ENCODE results near the gene GSDME. TPM values are rescaled to one million over a fixed set of nuclear protein-coding genes. Genes with fewer than 3 reads are reported as not detected.
A peak's percentile ranks its signal among the peaks of the same experiment; 100 is the strongest.

The GSDME gene
- total RNA-seq, 1 donor from 2014 or later, result 8.2 TPM

DNA sequence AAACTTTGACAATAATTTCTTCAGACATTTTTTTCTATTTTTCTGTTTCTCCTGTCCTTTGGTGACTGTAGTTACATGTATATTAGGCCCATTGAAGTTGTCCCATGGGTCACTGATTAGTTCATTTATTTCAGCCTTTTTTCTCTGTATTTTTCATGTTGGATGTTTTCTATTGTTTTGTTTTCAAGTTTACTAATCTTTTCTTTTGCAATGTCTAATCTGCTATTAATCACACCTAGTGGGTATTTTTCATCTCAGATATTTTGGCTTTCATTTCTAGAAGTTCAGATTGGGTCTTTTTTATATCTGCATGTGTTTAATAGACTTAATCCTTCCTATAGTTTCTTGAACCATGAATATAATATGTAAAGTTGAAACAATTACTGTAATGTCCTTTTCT, 99.3 kb downstream of the GSDME start:
- intact Hi-C loops (cut with DNase I), result no loop called here
- no peak overlapping the region for H3K27ac ChIP-seq
- ATAC-seq (no peak), DNase-seq (no peak)
- H3K27me3 ChIP-seq (ENCODE audit: low read depth), result no peaks in the 10 kb centered on the region
- H3K4me3 ChIP-seq, result no peak overlapping the region
- H3K9me3 ChIP-seq, result no peaks in the 10 kb centered on the region
- no peaks in the 10 kb centered on the region for H3K4me1 ChIP-seq
- TF ChIP-seq CTCF (IDR thresholded peaks at IDR 0.05), result no peak
- H3K36me3 ChIP-seq, result no peaks in the 10 kb centered on the region

- H3K9me3 ChIP-seq, result no peaks in the 10 kb centered on the region
- DNase-seq, result no peak
- H3K36me3 ChIP-seq, result no peaks in the 10 kb centered on the region
- H3K4me3 ChIP-seq, result no peak overlapping the region
- no peak overlapping the region for H3K27ac ChIP-seq
- H3K4me1 ChIP-seq, result no peaks in the 10 kb centered on the region
- ATAC-seq, result no peak
- no peak for TF ChIP-seq CTCF (IDR thresholded peaks at IDR 0.05)
- H3K27me3 ChIP-seq (ENCODE audit: low read depth), result no peaks in the 10 kb centered on the region
- intact Hi-C loops (cut with DNase I), result no loop called here
Observed at GRCh38 chr7:24656608-24657007, 100.7 kb downstream of the GSDME start.

DNA sequence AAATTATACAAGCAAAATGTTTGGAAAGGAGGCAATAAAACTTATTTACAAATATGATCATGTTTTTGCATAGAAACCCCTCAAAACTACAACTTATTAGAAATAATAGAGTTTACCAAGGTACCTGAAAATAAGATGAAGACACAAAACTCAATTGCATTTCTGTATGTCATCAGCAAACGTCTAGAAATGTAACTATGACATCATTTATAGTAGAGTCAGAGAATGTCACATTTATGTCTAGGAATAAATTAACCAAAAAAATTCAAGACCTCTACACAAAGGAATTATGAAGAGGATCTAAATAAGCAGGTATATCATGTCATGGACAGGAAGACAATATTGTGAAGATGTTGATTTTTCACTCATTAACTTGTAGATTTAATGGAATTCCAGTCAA, 103.0 kb downstream of the GSDME start:
- intact Hi-C loops (cut with DNase I), result no loop called here
- TF ChIP-seq CTCF (IDR thresholded peaks at IDR 0.05), result no peak
- DNase-seq (no peak), ATAC-seq (no peak)
- H3K4me3 ChIP-seq, result no peak overlapping the region
- H3K27ac ChIP-seq, result no peak overlapping the region
- H3K36me3 ChIP-seq, result no peaks in the 10 kb centered on the region
- no peaks in the 10 kb centered on the region for H3K27me3 ChIP-seq (ENCODE audit: low read depth)
- no peaks in the 10 kb centered on the region for H3K9me3 ChIP-seq
- no peaks in the 10 kb centered on the region for H3K4me1 ChIP-seq

DNA sequence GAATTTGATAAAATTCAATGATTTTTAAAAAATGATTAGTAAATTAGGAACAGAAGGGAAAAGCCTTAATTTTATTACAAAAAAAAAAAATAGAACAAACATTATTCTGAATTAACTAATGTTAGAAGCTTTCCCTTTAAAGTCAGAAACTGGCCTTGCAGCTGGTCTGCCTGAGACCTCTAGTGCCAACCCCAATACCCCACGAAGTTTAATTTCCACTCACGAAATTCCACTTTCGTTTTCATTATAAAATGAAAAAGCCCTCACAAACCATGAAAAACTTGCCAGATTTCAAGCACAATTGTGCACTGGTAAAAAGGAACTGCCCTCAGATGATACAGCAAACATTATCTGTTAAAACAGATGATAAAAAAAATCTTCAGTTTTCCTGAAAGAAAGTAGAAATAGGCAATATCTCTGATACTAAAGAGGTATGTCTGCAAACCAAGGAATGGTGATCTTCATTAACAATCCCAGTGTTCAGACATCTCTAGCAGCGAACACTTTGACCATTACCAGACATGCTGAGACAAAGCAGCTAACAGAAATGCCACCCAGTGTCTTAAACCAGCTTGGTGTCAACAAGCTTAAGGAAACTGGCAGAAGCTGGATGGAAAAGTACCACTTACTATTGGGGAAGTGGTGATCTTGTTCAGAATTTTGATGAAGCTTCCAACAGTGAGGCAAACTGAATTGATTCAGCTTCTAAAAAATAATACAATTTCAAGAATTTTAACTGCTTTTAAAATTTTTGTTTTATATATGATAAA, 103.8 kb downstream of the GSDME start:
- intact Hi-C loops (cut with DNase I), result no loop called here
- DNase-seq, result no peak
- H3K4me3 ChIP-seq, result peak overlapping the region; percentile 18
- no peak for ATAC-seq
- no peaks in the 10 kb centered on the region for H3K36me3 ChIP-seq
- H3K9me3 ChIP-seq, result no peaks in the 10 kb centered on the region
- H3K27me3 ChIP-seq (ENCODE audit: low read depth), result no peaks in the 10 kb centered on the region
- H3K4me1 ChIP-seq, result no peaks in the 10 kb centered on the region
- no peak overlapping the region for H3K27ac ChIP-seq
- TF ChIP-seq CTCF (IDR thresholded peaks at IDR 0.05), result no peak

DNA sequence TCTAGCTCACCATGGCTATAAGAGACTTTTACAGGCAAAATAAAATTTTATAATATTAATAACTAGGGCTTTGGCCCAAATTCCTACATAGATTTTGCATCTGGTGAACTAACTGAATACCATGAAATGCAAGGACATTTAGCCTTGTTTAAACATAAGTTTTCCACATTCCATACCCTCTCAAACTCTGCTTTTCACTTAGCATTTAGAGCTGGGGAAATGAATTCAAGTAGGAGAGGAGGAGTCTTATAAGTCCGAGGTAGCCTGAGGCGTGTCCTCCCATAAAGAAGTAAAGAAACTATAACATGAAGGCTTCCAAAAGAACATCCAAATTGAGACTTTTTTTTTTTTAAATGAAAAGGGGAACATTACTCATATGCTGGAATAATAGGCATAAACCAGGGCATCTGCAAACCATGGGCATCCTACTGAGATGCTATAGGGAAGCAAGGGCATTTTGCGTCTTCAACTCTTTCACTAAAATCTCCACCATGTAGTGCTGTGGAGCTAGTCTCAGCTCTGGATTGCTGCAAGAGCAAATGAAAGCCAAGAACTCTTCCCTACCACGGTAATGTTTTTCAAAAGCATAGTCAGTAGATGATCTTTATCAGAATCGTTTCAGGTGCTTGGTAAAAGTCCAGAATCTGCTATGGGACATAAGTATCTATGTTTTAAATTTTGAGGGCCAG, 104.9 kb downstream of the GSDME start:
- H3K4me3 ChIP-seq, result no peak overlapping the region
- H3K27ac ChIP-seq, result no peak overlapping the region
- no peak for ATAC-seq
- no peaks in the 10 kb centered on the region for H3K36me3 ChIP-seq
- no peaks in the 10 kb centered on the region for H3K9me3 ChIP-seq
- no peaks in the 10 kb centered on the region for H3K4me1 ChIP-seq
- intact Hi-C loops (cut with DNase I), result no loop called here
- TF ChIP-seq CTCF (IDR thresholded peaks at IDR 0.05), result no peak
- no peak for DNase-seq
- no peaks in the 10 kb centered on the region for H3K27me3 ChIP-seq (ENCODE audit: low read depth)

Other genes with a start within 250 kb of the GSDME start
- gene PALS2, start 184.0 kb downstream of the GSDME start, total RNA-seq, result 9.8 TPM
- 24.9 TPM for gene OSBPL3, start 222.7 kb upstream of the GSDME start, total RNA-seq